ENCODE results near the gene TP53AIP1.

The TP53AIP1 gene

GRCh38 chr11:128942817-128943427, at the start of gene TP53AIP1:
TP53AIP1 (minus strand) TSS chr11:128942871; CDS start chr11:128937818, 5,053 bp downstream.
- no peak for DNase-seq

GRCh38 chr11:128988242-128988970, 45.7 kb upstream of the TP53AIP1 start:
- no peak for DNase-seq

DNA sequence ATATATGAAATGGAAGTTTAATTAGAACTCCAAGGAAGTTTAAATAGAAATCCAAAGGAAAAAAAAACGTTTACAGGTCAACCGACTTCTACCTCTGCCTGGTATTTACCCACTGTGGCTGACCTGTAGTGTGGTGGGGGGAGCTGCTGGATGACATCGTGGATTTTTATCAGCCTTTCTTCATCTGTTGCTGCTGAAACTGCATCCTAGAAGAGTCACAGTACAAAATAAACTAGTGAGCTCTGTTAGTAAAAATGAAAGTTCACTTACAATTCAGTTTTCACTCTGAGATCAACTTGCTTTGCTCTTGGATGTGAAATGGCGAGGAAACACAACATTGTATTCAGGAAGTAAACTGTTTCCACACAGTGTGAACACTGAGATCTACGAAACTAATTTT, 43.2 kb upstream of the TP53AIP1 start:
- no peak for DNase-seq

- DNase-seq: no peak
These were observed 40.4 kb upstream of the TP53AIP1 start for GRCh38 chr11:128983023-128983422.

- no peak for DNase-seq
These were observed 38.6 kb upstream of the TP53AIP1 start for GRCh38 chr11:128981254-128981653.

DNA sequence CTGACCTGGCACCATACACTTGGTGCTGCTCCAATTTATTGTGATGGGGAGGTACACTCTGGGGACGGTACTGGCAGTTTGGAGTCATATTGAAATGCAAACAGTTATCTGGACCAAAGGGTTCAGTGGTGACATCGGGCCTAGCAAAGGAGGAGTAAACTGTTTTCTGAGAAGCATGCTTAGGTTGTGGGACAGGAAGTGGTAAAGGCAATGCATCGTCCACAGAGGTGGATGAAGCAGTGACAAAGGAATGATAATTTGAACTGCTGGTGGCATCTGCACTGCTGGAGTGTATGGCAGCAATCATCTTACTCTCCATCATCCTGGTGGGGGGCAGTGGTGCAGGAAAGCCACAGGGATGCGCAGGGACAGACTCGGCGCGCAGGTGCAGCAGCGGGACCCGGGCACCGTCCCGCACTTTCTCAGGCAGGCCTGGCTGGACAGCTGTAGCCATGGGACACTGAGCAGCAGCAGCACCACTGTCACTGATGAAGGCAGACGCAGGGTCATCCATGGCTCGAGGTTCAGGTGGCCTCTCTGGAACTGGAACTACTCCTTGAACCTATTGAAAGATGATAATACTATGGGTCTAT, 28.0 kb upstream of the TP53AIP1 start:
- DNase-seq: no peak

GRCh38 chr11:128968916-128969315, 26.2 kb upstream of the TP53AIP1 start:
- DNase-seq: no peak

- DNase-seq: no peak
These were observed 24.9 kb upstream of the TP53AIP1 start for GRCh38 chr11:128967578-128967977.

GRCh38 chr11:128965485-128965884, 22.8 kb upstream of the TP53AIP1 start:
- no peak for DNase-seq

- DNase-seq: no peak
These were observed 21.8 kb upstream of the TP53AIP1 start for GRCh38 chr11:128964463-128964930.

GRCh38 chr11:128963744-128964325, 21.2 kb upstream of the TP53AIP1 start:
- DNase-seq: no peak

DNA sequence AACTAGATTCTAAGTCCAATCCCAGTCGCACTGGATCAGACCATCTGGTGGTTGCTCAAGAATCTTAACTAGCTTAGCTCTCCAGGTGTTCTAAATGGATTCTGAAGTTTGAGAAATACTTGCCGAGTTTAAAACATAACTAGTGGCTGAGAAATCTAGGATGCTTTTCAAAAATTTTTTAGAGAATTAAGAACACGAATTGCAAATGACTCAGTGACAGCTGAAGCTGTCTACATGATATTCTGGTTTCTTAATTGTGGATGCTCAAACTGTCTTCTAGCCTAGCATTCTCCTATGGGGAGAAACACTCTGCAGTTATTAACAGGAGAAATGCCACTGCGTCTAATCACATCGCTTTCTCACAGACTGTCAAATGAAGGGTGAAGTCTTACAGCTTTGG, 20.2 kb upstream of the TP53AIP1 start:
- no peak for DNase-seq

- DNase-seq: no peak
These were observed 19.0 kb upstream of the TP53AIP1 start for GRCh38 chr11:128961645-128962044.

GRCh38 chr11:128957202-128957482, 14.5 kb upstream of the TP53AIP1 start:
- no peak for DNase-seq

DNA sequence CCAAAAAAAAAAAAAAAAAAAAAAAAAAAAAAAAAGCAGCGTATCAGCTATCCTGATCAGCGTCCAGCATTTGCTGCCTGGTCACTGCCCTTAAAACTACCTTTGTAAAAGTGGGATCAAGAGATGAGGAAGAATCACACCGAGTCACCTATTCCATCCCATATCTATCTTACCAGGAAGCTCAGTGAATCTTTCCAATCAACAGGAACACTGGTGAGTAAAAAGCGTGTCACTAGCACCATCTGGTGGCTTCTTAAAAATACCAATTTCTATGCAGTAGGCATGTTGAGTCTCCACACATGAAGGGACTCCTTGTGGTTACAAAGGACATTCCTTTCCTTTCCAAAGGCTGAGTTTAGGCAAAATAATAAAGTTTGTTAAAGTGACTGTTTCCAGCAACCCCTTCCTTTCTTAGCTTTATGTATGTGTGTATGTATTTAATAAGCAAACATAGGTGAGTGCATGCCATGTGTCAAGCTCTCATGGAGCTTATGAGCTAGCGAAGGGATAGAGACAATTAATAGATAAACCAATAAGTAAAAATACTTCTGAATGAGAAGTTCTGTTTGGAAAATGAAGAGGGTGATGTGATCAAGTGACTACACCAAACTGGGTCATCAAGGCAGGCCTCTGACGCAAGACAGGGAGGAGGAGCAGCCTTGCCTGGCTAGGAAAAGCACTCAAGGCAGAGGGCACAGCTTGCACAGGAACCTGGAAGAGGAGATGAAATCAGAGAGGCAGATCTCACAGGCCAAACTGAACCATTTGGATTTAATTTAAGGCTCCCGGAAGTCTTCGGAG, 13.9 kb upstream of the TP53AIP1 start:
- DNase-seq: peak; percentile 22

DNA sequence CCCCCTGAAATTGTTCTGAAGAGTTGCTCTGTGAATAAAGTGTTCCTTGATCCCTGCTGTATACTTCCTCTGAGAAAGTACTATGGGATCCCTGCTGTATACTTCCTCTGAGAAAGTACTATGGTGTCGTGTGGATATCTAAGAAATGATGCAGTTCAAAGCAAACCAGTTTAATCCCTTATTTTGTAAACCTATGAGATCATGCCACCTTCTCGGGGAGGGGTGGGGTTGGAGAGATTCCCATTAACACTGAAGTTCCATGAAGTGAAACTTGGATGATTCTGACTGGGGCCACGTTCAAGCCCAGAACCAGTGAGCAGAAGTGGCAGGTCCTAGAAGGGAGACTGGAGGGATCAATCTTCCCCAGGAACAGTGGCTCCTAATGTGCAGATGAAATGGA, 13.0 kb upstream of the TP53AIP1 start:
- no peak for DNase-seq

GRCh38 chr11:128953151-128953550, 10.5 kb upstream of the TP53AIP1 start:
- DNase-seq: no peak

DNA sequence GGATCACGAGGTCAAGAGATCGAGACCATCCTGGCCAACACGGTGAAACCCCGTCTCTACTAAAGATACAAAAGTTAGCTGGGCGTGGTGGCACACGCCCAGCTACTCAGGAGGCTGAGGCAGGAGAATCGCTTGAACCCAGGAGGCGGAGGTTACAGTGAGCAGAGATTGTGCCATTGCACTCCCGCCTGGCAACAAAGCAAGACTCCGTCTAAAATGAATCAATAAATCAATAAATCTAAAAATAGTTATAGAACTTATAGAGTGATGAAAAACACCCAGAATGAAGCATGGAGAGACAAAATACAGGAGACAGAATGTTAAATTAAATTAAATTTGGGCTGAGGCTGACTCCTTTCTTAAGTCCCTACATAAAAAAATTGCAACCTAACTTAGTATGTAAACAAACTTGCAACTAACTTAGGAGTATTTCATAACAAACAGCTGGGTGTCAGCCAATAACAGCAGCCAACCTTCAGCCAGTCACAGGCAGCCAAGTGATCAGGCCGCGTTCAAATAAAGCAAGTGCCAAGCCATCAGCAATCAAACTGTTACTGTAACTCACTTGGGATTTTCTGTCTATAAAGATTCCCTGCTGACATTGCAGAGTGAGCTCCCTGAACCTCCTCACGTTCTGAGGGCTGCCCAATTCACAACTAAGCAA, 7.3 kb upstream of the TP53AIP1 start:
- no peak for DNase-seq

- DNase-seq: no peak
These were observed 5.9 kb upstream of the TP53AIP1 start for GRCh38 chr11:128948583-128948982.

- DNase-seq: no peak
These were observed 5.1 kb upstream of the TP53AIP1 start for GRCh38 chr11:128947773-128948172.

DNA sequence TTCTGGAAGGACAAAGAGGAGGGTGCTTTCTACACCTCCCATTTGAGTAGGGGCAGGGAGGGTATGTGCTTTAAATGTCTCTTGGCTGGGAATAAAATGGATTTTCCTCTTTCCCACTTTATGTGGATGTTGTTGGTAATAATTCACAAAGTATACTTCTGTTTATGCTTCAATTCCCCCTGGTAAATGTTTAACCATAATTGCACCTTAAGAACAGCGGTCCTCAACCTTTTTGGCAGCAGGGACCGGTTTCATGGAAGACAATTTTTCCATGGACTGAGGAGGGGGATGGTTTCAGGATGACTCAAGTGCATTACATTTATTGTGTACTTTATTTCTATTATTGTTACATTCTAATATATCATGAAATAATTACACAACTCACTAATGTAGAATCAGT, 4.0 kb upstream of the TP53AIP1 start:
- no peak for DNase-seq

DNA sequence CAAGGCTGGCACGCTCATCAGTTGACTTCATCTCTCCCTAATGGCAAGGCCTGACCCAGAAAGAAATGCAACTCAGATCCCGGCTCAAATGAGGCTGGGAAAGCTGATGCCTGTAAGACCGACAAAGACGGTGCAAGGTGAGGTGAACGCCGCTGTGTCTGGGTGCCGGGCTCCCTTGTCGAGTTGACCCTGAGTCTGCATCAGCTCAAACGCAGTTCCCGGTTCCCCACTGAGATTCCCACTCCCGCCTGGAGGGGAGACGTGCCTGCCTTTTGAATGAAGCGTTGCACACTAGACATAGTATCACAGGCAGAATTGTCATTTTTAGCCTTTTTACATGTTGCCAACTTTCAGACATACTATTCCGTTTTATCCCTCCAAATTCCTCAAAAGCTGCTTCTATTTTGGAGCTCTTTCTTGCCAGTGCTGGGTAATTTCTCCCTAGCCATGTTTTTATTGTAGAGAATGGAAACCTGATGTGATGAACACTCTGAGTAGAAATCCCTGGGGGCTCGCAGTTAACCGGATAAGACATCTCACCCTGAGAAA, 831 bp upstream of the TP53AIP1 start:
- DNase-seq: no peak

Data from CD4-positive, alpha-beta T cell treated with Interleukin-6 for 4 hours (primary cell).